GM18907 (cell line): ENCODE data around the gene FGF12.

Experiments used
- ATAC-seq: cut with Tn5 transposase; IDR thresholded peaks from one replicate; pipeline ENCODE4 v1.9.1; 2021; ENCODE audit warnings: mild to moderate bottlenecking, moderate library complexity; ENCODE audit not compliant: unreplicated experiment

The FGF12 gene

DNA sequence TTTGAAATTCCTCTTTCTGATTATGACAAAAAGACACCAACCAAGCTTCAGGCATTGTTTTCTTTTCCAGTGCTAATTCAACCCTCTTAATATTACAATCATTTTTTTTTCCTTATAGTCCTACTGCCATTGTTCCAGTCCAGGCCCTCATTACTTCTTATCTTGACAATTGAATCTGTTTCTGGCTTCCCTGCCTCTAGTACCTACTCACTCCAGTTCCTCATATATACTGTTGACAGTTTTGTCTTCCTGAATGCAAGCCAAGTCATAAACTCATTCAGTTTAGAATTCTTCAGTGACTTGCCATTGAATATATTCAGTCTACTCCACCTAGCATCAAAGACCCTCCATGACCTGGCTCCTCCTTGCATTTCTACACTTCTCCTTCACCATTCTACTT, 507.4 kb downstream of the FGF12 start:
- no peak for ATAC-seq

DNA sequence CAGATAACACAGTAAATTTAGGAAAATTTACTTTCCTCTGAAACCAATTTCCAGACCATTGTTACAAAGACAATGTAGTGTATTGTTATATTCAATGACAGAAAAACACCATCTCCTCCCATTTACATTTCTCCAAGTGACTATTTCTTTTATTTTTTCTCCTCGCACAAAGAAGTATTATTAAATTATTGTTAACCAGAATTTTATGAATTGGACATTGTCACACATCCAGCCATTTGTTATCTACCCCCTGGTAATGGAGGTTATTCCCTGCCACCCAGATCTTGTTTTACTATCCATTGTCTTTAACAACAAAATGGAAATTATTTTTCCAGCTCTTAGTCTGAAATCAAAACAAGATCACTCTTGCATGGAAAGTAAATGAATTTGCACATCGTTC, 511.3 kb downstream of the FGF12 start:
- no peak for ATAC-seq

DNA sequence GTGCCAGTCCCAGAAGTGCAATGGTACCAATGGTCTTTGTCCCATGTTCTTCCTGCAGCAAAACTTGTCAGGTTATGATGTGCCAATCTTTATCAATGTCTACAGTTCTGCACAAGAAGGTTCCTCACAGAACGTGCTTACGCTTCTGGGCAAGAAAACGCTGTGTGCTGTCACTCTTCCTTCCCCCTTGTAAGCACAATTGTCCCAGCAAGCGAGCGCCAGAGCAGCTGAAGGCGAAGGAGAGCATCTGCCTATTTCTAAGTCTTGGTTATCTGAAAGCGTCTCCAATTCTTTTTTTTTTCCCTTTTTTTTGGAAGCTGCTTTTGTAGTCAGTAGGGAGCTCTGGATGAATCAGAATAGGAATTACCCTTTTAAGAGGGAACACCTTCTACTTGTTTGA, 514.4 kb downstream of the FGF12 start:
- ATAC-seq = no peak

DNA sequence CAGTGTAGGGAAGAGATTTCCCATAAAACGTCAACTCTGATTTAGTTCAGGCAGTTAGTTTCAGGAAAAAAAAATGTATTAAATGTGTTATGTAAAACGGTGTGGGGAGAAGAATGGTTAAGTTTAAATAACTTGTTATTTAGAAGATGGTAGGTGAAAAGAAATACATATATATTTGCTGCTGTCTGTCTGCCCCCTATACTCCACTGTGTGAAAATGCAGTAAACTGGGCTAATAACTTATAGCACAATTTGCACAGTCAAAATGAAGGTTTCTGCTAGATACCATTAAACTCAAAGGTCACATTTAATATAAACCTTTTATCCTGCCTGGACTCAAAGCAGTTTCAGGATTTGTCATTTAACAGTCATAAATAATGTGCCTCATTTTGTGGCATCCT, 515.0 kb downstream of the FGF12 start:
- ATAC-seq = no peak

DNA sequence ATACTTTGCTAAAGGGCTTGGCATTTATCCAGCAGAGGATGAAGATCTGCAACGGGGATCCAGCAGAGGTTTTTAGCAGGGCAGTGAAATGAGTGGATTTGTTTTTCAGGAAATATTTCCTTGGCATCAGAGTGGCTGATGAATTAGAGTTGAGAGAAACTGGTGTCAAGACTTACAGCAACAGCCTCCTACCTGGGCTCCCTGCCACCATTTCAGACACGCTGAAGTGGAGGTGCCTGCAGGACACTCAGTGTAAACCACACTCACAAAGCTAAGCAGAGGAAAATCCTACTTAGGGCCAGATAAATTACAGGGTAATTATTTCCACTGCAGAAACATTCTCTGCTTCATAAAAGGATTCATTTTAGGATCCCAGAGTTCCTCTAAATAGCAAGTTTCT, 519.7 kb downstream of the FGF12 start:
- ATAC-seq = no peak

DNA sequence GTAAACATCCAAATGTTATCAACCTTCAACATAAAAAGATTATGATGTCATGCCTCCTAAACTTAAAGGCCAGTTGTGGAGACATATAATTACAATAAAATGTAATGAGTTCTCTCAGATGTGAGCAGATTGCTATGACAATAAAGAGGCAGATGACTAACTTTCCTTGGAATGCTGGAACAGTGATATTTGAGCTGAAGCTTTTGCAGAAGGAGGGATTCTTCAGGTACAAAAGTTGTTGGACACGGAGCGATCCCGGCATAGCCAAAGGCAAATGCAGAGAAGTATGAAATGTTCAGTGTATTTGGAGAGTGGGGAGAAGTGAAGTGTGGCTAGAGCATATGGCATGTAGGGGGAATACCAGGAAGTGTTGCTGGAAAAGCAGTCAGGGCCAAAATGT, 520.1 kb downstream of the FGF12 start:
- no peak for ATAC-seq

DNA sequence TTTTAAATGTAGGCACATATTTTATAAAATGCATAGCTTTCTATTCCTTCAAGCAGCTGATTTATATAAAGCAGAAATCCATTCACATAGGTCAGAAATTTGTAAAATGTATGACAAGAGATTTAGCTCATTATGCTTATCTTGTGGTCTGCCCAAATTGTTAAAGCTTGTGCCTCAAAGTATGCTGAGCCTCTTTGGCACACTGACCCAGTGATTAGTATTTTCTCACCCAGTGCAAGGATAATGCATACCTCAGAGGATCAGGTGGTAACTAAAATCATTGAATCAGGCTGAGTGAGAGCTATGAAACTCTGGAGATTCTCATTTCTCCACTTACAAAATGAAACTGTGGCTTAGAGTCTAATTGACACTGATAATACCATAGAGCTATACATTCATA, 533.3 kb downstream of the FGF12 start:
- ATAC-seq = no peak

DNA sequence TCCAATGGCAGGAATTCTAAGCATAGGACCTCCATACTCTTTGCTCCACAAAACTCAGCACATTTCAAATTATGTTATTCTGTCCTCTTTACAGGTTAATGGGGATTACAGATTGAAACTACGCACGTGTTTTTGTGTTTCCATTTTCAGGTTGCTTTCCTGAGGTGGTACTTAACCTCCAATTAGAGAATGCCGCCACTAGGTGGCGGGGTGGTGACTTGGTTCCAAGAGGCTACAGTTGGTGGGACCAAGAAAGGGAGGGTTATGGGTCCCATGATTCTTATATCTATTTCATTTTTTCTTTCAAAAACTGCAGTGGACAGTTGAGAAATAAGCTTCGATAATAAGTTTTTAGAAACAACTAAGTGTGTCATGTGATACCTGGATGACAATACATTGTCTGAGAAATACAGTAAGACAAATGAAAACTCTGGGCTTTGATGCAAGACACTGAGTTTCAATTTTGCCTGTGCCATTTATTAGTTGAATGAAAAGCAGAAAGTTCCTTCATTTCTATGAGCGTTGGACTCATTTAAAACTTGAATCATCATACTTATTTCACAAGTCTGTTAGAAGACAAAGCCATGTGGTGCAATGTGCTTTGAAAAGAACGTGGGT, 539.0 kb downstream of the FGF12 start:
- peak; percentile 95 for ATAC-seq

DNA sequence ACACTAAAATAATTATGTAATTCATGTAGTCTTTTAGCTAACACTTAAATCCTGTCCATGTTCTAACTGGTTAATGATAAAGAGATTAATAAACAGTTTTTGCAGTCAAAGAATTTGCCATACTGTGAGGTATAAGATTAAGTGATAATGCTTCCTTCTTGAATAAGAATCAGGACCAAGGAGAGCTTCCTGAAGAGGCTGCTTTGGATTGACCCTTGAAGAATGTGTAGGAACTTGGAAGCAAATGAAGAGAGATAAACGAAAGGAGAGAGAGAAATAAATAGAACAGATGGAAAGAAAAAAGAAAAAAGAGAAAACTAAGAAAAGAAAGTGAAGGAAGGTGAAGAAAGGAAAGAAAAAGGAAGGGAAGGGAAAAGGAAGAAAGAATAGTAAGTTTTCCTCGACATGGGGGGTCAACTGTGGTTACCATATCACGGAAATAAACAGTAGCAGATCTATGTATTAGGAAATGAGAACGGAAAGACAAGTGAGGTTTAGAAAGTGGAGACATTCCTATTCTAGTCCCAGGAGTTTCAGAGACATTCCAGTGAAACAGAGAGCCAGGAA, 539.8 kb downstream of the FGF12 start:
- no peak for ATAC-seq

DNA sequence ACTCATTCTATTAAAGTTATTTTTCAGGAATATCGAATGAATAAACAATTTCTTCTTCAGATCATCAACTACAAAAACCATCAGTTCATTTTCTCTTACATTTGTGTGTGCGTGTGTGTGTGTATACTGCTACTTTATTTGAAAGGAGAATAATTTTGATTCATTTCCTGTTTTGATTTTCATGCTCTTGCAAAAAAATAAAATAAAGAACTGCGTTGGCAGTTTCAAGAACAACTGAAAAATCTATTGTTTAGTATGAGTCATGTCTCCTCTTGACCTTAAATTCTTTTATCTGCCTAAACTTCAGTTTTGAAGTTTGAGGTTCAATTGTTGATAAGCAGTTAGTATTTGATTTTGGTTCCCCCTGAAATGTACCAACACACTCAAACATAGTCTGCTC, 540.8 kb downstream of the FGF12 start:
- ATAC-seq = no peak

DNA sequence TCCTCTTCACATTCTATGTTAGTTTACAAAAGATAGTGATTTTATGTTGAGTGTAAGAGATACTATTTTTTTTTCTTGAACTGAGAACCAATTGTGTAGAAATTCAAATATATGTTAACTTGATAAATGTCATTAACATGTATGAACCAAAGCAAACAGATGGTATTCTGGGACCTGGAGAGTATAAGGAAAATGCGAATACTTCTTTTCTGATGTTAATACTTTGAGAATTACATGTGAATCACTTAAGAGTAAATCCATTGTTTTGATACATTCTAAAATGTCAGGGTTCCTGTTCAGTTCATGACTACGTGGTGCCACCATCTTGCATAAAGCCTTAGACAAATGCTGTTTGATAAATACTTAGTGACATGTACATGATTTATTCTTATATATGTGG, 541.3 kb downstream of the FGF12 start:
- ATAC-seq = no peak

DNA sequence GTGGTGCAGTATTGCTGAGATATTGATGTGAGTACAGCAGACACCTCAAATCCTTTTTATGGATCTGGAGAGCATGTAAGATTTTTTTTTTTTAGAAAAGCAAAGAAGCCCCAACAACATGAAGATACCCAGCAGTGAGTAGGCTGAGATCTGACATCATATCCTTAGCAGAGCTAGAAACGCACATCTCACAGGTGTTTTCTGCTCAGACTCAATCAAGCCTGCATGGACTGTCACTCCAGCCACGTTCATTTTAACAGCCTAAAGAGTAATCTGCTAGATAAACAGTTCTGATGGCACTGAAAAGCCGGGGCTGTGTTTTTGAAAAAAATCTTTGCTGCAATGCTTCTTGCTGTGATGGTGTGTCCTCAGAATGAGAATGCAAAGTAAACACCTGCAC, 544.2 kb downstream of the FGF12 start:
- ATAC-seq = no peak

DNA sequence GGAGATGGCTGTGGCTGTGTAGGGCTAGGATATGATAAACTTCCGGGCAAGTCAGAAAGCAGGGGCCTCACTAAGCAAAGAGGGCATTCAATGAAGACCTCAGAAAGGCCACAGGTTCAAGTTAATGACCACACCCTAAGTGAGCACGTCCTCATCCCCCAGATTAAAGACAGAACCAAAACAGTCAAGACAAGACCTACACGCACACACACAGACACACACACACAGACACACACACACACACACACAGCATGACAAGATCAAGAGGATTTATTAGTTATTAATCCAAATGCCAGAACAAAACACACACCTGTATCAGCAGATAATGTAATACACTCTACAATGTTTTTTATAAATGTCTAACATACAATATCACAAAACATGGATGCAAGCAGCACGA, 546.2 kb downstream of the FGF12 start:
- no peak for ATAC-seq

DNA sequence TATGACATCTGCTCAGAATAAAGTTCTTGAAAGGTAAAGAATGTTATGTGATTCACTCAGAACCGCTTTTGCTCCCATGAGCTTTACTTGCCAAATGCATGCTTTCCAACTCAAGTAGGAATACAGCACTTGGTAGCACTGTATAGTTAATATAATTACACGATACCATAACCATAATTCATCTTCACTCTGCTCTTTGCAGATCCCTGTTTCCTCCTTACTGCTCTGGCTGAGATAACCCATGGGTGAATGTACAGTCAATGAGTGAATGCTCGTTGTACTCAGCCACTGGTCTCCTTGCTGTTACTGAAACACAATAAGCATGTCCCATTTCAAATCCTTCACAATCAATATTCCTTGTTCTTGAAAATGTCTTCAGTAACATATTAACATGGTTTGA, 550.0 kb downstream of the FGF12 start:
- no peak for ATAC-seq

DNA sequence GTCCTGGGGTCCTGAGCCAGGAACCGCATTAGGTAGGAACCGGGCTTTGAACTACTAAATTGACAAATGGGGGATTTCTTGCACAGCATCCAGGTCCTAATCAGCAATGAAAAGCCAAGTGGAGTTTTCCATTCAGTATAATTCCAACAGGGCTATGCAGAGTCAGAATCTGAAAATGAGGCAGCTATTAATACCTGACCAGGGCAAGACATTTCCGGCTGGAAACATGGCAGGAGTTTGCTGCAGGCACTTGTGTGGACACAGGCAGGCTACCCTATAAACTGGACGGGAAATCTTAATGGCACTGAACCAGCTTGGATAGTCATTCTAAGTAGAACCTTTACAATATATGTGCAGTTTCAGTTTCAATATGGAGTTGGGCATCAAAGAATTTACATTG, 553.1 kb downstream of the FGF12 start:
- no peak for ATAC-seq

DNA sequence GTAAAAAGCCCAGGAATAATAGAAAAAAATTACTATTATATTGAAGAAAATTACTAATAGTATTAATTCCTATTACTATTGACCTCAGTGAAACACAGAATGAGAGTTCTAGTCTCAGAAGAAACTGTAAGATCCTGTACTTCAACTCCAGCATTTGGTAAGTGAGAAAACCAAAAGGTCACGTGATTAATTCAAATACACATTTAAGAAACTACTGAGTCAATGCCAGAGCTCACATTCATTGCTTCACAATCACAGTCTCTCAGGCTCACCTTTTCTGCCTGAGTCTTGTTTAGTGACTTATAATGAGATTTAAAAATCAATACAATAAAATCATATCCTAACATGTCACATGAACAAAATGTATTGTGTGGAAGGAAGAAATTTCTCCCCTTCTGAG, 556.1 kb downstream of the FGF12 start:
- no peak for ATAC-seq

DNA sequence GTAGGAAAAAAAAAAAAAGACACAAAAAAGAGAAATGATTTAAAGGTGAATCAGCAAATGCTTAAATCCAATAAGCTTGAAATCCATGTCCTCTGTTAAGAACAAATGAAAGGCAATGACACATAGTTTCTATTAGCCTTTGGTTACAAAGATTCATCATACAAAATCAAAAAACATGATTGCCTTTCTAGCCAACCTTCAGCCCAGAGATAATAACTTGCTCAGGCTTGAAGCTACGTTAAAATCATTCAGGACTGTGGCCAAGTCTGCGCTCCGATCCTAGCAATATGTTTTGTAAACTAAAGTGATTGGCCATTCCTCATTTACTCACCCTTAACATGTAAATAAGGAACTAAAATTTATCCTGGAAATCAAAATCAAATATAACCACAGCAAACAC, 556.7 kb downstream of the FGF12 start:
- no peak for ATAC-seq

DNA sequence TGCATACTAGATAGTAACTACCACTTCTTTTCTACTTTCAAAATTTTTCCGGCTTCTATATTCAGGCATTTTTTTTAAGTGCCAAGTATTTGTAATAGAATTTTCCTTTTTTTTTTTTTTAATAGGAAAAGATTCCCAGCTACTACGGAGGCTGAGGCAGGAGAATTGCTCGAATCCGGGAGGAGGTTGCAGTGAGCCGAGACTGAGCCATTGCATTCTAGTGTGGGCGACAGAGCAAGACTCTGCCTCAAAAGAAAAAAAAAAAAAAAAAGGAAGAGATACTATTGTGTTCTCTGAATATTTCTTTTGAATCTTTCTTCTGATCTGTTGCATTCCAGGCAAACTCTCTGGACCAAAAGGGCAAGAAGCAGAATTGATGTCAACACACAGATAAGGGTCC, 557.3 kb downstream of the FGF12 start:
- ATAC-seq = no peak

DNA sequence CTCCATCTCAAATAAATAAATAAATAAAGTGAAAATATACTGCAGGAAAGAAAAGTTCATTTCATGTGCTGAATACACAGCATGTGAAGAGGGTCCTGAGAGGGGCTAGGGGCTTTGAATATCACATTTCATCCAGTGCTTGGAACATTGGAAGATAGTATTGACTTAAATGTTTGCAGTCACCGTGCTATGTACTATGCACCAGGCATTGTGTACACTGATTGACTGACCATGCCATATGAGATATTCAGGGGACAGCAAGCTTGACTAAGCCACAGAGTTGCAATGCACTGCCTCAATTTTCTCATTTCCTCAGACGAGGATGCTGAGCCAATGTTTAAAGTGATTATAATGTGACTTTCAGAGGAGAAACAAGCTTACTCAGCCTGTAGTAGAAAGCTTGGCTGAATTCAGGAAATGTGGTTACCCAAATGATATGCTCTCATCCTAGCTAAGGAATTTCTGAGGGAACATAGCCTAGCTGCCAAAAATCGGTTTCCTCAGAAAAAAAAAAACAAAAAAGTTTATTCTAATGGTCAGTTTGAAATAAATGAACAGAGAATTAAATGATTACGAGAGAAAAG, 557.9 kb downstream of the FGF12 start:
- no peak for ATAC-seq

DNA sequence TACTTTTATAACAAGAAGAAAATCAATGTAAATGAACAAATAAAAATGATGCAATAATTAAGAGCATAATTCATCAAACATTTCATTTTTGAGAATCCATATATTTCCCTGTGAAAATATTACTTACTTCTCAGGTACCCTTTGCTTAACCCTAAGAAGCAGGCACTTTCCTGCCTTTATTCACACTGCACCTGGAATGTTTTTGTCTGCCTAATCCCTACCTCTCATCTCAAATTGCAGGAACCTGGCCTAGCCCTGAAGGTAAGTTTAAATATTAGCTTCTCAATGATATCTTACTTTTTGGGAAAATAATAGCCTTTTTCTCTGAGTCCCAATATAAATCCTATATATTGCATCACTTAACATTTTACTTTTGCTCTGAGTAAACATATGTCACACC, 559.1 kb downstream of the FGF12 start:
- no peak for ATAC-seq

DNA sequence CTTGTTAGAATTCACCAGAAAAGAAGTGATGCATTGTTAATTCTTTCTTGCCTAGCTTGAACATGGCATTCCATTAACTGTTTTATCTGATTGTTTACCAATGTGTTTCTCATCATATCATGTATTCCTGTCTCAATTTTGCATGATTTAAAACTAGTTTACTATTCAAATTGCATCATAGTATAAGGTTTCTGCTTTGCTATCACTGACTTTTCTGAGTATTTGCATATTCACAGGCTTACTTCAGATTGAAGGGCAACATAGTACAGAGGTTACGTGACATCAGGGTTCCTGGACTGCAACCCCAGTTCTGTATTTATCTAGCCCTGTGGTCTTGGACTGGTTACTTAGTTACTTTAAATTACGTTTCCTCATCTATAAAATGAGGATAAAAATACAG, 561.8 kb downstream of the FGF12 start:
- ATAC-seq = no peak

DNA sequence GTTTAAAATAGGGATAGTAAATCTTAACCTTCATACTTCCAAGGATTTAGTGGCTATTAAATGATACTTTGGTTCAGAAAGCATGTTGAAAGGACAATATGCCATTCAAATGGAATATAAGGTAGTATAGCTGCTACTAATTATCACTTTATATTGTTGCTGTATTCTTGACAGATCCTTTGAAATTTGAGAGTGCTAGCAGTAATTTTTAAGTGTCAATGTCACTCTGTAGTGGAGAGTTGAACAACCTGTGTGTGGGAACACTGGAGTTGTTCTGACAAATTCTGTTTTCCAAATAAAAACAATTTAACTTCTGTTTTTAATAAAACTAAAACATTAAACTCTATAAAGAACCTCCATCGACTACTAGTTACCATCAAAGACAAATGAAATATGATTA, 565.7 kb downstream of the FGF12 start:
- no peak for ATAC-seq

DNA sequence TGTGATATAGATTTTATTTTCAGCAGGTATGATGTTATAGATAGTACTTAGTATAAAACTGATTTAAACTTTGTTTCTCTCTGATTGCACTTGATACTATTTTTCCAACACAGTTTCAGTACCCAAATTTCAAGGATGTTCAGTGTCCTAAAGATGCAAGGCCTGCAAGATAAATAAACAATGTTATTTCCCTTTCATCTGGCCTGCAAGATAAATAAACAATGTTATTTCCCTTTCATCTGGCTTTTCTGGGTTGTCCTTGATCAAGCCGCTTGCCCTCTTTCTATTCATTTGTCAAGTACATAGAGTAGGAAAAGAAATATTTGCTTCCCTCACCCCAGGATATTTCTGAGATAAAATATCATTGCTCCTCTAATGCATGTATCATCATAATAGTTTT, 571.0 kb downstream of the FGF12 start:
- ATAC-seq = no peak
